Measurements from ENCODE around the gene TRAP1. TPM values are rescaled to one million over a fixed set of nuclear protein-coding genes. Genes with fewer than 3 reads are reported as not detected.

Gene TRAP1
- total RNA-seq, 1 experiment from 2014 or later, result 173 TPM

- H3K9me3 Mint-ChIP-seq (ENCODE audit: unreplicated experiment), result no peaks in the 10 kb centered on the region
- Histone ChIP-seq H3K4me3 (ENCODE audit: low read depth, low read length) (no peak overlapping the region), H3K9me3 (no peaks in the 10 kb centered on the region), H3K27me3 (replicated peaks; ENCODE audit: control insufficient read depth, insufficient read depth, low read length) (no peaks in the 10 kb centered on the region), H3K36me3 (ENCODE audit: control insufficient read depth, insufficient read depth, low read length) (no peaks in the 10 kb centered on the region; the same call in 1 of the 2 replicates), H3K4me1 (no peaks in the 10 kb centered on the region)
- ChIA-PET CTCF (no interaction called here), POLR2A (no interaction called here)
- TF ChIP-seq, protein P1, sequence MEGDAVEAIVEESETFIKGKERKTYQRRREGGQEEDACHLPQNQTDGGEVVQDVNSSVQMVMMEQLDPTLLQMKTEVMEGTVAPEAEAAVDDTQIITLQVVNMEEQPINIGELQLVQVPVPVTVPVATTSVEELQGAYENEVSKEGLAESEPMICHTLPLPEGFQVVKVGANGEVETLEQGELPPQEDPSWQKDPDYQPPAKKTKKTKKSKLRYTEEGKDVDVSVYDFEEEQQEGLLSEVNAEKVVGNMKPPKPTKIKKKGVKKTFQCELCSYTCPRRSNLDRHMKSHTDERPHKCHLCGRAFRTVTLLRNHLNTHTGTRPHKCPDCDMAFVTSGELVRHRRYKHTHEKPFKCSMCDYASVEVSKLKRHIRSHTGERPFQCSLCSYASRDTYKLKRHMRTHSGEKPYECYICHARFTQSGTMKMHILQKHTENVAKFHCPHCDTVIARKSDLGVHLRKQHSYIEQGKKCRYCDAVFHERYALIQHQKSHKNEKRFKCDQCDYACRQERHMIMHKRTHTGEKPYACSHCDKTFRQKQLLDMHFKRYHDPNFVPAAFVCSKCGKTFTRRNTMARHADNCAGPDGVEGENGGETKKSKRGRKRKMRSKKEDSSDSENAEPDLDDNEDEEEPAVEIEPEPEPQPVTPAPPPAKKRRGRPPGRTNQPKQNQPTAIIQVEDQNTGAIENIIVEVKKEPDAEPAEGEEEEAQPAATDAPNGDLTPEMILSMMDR (IDR thresholded peaks at IDR 0.05; ENCODE audit: insufficient read depth in 1 of 2, low read depth in 1 of 2, low read length in 1 of 2, severe bottlenecking in 1 of 2, unreplicated experiment in 1 of 2), result no peak
- no peak overlapping the region for H3K4me3 Mint-ChIP-seq (ENCODE audit: unreplicated experiment)
- DNase-seq, result no peak
- no peak overlapping the region for H3K27ac Mint-ChIP-seq (ENCODE audit: unreplicated experiment)
- BruUV-seq (replicated peaks), result no TSS peak
- intact Hi-C loops (cut with micrococcal nuclease; ENCODE audit: unreplicated experiment), result no loop called here
- no peaks in the 10 kb centered on the region for H3K4me1 Mint-ChIP-seq (ENCODE audit: low read depth, unreplicated experiment)
- no peaks in the 10 kb centered on the region for H3K27me3 Mint-ChIP-seq (ENCODE audit: insufficient read depth, unreplicated experiment)
- H3K36me3 Mint-ChIP-seq (ENCODE audit: insufficient read depth, unreplicated experiment), result peaks cover 66% of the 10 kb centered on the region
These were observed 42.4 kb upstream of the TRAP1 start for GRCh38 chr16:3759736-3760135.

- no peaks in the 10 kb centered on the region for H3K27me3 Mint-ChIP-seq (ENCODE audit: insufficient read depth, unreplicated experiment)
These were observed 38.8 kb upstream of the TRAP1 start for GRCh38 chr16:3756113-3756512.

GRCh38 chr16:3755249-3755648 is 37.9 kb upstream of the TRAP1 start:
- H3K4me1 Mint-ChIP-seq (ENCODE audit: low read depth, unreplicated experiment), result no peaks in the 10 kb centered on the region
- DNase-seq, result no peak
- H3K36me3 Mint-ChIP-seq (ENCODE audit: insufficient read depth, unreplicated experiment), result peaks cover 55% of the 10 kb centered on the region
- ChIA-PET POLR2A (no interaction called here), CTCF (no interaction called here)
- H3K27ac Mint-ChIP-seq (ENCODE audit: unreplicated experiment), result no peak overlapping the region
- no peak overlapping the region for H3K4me3 Mint-ChIP-seq (ENCODE audit: unreplicated experiment)
- H3K9me3 Mint-ChIP-seq (ENCODE audit: unreplicated experiment), result no peaks in the 10 kb centered on the region
- Histone ChIP-seq H3K36me3 (ENCODE audit: control insufficient read depth, insufficient read depth, low read length) (no peaks in the 10 kb centered on the region; the same call in 1 of the 2 replicates), H3K4me1 (no peaks in the 10 kb centered on the region), H3K27me3 (replicated peaks; ENCODE audit: control insufficient read depth, insufficient read depth, low read length) (no peaks in the 10 kb centered on the region), H3K4me3 (ENCODE audit: low read depth, low read length) (no peak overlapping the region), H3K9me3 (no peaks in the 10 kb centered on the region)
- intact Hi-C loops (cut with micrococcal nuclease; ENCODE audit: unreplicated experiment), result no loop called here
- no peaks in the 10 kb centered on the region for H3K27me3 Mint-ChIP-seq (ENCODE audit: insufficient read depth, unreplicated experiment)
- TF ChIP-seq, protein P1 (IDR thresholded peaks at IDR 0.05; ENCODE audit: insufficient read depth in 1 of 2, low read depth in 1 of 2, low read length in 1 of 2, severe bottlenecking in 1 of 2, unreplicated experiment in 1 of 2), result no peak
- BruUV-seq (replicated peaks), result no TSS peak

More at GRCh38 chr16:3756113-3756512, 38.8 kb upstream of the TRAP1 start:
- Mint-ChIP-seq H3K4me3 (ENCODE audit: unreplicated experiment) (no peak overlapping the region), H3K4me1 (ENCODE audit: low read depth, unreplicated experiment) (no peaks in the 10 kb centered on the region), H3K27ac (ENCODE audit: unreplicated experiment) (no peak overlapping the region), H3K9me3 (ENCODE audit: unreplicated experiment) (no peaks in the 10 kb centered on the region), H3K36me3 (ENCODE audit: insufficient read depth, unreplicated experiment) (peaks cover 59% of the 10 kb centered on the region)
- DNase-seq, result no peak
- BruUV-seq (replicated peaks), result no TSS peak
- intact Hi-C loops (cut with micrococcal nuclease; ENCODE audit: unreplicated experiment), result no loop called here
- Histone ChIP-seq H3K9me3 (no peaks in the 10 kb centered on the region), H3K36me3 (ENCODE audit: control insufficient read depth, insufficient read depth, low read length) (no peaks in the 10 kb centered on the region; the same call in 1 of the 2 replicates), H3K27me3 (replicated peaks; ENCODE audit: control insufficient read depth, insufficient read depth, low read length) (no peaks in the 10 kb centered on the region), H3K4me3 (ENCODE audit: low read depth, low read length) (no peak overlapping the region), H3K4me1 (no peaks in the 10 kb centered on the region)
- CTCF ChIA-PET, result no interaction called here
- POLR2A ChIA-PET, result no interaction called here
- TF ChIP-seq, protein P1 (IDR thresholded peaks at IDR 0.05; ENCODE audit: insufficient read depth in 1 of 2, low read depth in 1 of 2, low read length in 1 of 2, severe bottlenecking in 1 of 2, unreplicated experiment in 1 of 2), result no peak
